Hindlimb muscle (tissue), 1 donor: ENCODE results near the gene IL15RA. TPM values are rescaled to one million over a fixed set of nuclear protein-coding genes. Genes with fewer than 3 reads are reported as not detected.

Source experiments
- DNase-seq: peaks from one replicate; pipeline ENCODE4 v3.0.0-alpha.2; 2013
- polyA plus RNA-seq: library from polyadenylated mRNA; unstranded; fragments of 120-200 nt; gene quantifications from one replicate; pipeline ENCODE4 v1.2.1, GENCODE V29; 2013; ENCODE audit not compliant: insufficient read length

Gene IL15RA, protein sequence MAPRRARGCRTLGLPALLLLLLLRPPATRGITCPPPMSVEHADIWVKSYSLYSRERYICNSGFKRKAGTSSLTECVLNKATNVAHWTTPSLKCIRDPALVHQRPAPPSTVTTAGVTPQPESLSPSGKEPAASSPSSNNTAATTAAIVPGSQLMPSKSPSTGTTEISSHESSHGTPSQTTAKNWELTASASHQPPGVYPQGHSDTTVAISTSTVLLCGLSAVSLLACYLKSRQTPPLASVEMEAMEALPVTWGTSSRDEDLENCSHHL
- 3.2 TPM for polyA plus RNA-seq

DNA sequence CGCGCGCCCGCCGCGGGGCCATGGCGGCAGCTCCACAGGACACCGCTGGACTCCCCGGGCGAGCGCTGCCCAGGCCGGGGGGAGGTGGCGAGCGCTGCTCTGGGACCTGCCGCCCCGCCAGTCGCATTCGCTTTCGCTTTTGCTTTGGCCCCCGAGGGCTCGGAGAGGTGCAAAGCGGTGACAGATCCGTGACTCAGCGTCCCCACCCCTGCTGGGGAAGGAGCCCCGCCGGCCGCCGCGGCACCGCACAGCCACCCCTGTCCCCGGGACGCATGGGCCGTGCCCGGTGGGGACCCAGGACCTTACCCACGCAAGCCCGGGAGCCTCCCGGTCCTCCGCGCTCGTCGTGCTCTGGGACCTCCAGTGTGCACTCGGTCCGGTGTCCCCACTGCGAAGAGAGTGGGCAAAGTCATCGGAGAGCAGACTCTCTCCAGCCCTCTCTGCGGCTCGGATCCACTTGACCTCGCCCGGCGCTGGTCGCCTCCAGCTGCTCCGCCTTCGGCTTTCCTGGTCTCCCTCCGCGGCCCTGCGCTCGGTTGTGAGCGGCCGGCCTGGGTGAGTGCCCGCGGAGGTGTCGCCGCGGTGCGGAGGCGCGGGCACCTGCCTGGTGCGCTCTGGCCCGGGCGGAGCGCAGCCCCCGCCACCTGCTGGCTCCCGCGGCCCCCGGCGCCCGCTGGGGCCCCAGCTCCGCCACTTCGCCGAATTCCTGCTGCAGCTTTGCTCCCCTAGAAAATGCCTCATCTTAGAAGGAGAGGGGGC lies at the start of gene IL15RA:
TSS of gene IL15RA (minus strand) at position 73 of the 759 bp plus-strand sequence. CDS start at position 22, 51 bp downstream.
- DNase-seq = peak; percentile 57

DNA sequence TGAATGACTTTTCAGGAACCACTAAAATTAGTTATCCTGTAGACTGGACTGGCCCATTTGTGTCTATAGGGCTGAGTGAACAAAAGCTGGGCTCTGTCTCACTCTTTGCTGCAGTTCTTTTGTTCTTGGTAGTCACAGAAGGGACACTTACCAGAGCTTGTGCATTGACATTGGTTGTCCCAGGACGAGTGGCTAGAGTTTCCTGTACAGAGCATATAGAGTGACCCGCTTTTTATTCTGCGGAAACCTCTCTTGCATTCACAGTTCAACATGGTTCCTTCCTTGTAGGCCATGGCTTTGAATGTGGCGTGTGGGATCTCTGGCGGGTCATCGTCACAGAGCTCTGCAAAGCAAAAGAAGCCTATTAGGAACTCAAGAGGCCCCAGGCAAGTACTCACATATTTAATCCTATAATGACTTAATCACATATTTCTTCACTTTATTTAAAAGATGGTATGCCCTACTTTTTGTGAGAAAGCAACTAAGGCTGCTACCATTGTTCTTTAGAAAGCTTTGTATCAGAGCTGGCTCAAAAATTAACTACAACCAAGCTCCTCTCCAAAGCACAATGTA lies 48.4 kb upstream of the IL15RA start:
- DNase-seq = no peak

DNA sequence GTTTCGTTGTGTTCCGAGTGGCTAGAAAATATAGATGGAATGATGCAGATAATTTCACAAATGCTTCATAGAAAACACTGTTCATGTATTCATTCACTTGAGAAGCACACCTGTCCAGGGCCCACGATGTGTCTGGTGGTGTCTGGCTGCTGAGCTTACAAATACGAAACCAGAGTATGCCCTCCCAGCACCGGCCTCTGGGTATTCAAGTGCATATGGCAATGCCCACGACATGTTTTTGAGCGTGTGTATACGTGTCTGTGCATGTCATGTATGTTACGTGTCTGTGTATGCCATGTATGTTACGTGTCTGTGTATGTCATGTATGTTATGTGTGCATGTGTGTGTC lies 47.0 kb upstream of the IL15RA start:
- DNase-seq = no peak

DNA sequence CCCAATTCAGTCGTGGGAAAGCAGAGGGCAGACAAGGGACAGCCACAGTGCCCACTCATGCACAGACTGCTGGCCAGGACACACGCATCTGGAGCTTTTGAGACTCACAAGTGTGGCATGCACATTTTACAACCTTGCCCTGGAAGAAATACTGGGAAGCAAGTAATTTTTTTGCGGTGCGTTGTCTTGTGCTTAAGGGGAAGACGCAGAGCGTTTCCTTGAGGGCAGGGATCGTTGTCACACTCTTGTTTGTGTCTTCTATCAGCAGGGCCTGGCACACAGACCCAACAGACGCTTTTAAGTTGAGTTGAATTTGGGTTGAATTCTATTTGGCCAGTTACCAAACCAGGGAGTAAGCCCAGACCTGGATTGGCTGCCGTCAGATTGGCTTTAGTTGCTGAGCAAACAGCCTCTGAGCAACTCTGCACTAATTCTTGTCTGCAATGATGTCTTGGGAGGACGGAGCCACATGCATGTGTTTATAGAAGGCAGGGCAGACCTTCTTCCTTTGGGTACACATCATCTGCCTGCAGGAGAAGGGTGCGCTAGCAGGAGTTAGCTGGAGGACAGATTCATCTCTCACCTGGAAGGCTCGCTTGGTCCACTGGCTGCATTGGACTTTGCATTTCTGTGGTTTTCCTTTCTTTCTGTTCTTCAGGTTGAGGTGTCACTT lies 46.5 kb upstream of the IL15RA start:
- no peak for DNase-seq

DNA sequence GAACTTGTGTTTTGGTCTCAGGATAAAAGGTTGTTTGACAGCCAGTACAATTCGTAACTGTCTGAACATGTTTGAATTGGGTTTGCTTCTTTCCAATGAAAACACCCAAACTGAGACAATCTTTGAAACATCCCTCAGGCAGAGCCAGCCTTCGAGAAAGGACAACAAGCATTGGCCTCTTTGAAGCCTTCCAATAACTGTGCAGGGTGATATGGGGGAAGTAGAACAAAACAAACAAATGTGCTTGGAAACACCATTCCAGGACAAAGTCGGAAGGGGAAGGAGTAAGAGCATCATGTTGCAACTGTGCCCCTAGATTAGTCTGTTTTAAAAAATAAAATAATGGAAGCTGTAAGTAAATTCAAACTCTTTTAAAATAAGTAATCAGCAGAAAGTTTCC lies 45.3 kb upstream of the IL15RA start:
- no peak for DNase-seq

DNA sequence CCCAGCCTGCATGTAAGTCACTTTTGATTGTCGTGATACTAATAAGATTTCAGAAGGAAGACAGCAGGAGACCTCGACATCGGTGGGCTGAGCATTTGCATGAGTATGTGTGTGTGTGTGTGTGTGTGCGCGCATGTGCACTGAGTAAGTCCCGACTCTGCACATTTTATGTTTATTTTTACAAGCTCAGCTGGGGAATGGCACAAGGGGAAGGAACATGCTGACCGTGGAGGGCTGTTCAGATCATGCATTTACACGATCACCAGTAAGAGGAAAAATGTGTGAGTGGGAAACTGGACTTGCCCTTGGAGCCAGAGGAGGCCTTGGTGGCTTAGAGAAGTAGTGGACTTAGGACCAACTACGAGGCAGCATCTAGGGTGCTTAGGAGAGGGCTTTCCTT lies 43.5 kb upstream of the IL15RA start:
- DNase-seq = peak; percentile 12

DNA sequence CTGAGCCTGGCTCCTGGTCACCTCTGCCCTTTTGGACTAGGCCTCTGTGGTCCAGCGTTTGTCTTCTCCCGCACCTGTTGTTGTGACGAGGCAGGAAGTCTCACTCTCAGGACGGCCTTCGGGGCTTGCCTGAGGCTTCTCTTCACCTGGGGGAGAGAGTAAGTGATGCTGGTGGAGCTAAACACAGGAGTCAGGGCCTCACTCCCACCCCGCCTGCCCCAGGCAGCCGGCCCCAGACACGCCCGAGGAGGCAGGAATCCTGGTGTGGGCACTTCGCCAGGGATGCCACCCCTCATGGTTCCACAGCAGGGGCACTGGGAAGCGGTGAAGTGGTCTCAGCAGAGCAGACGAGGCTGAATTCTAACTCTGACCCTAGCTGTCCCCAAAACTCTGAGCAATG lies 42.5 kb upstream of the IL15RA start:
- no peak for DNase-seq

DNA sequence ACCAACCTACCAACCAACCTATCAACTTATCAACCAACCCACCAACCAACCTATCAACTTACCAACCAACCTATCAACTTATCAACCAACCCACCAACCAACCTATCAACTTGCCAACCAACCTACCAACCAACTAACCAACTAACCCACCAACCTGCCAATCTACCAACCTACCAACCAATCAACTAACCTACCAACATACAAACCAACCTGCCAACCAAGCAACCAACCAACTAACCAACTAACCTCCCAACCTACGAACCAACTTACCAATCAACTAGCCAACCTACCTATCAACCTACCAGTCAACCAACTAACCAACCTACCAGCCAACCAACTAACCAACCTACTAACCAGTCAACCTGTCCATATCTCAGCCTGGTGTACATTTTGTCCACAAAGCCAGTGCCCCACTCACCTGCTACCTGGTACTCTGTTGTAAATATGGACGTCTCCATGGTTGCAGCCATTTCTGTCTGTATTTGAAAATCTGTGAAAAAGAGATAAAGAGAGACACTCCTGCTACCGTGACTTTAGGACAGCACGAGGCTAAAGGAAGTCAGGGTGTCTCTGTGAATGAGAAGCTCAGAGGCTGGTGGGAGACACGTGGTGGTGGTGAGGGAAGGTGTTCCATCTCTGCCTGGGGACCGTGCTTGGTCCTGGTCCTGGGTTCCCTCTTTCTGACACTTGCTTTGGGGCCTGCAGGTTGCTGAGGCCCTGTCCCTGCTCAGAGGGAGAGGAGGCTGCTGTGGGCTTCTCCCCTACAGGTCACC lies 41.9 kb upstream of the IL15RA start:
- DNase-seq = no peak

DNA sequence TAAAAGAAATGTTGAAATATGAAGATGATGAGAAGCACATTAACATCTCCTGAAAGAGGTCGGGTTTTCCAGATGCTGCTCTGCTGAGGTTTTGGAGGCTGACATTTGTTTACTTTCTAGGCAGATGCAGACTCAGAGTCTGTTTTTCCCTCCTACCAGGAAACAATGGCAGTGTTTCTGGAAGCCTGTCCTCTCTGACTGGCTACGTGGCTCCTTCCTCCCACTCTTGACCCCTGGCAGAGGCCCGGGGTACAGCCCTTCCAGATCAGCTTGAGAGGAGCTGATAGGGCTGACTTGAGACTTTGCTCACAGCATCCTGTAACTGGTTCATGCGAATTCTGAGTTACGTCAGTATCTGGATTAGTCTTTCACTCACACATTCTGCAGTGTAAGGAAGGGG lies 41.1 kb upstream of the IL15RA start:
- DNase-seq = no peak

DNA sequence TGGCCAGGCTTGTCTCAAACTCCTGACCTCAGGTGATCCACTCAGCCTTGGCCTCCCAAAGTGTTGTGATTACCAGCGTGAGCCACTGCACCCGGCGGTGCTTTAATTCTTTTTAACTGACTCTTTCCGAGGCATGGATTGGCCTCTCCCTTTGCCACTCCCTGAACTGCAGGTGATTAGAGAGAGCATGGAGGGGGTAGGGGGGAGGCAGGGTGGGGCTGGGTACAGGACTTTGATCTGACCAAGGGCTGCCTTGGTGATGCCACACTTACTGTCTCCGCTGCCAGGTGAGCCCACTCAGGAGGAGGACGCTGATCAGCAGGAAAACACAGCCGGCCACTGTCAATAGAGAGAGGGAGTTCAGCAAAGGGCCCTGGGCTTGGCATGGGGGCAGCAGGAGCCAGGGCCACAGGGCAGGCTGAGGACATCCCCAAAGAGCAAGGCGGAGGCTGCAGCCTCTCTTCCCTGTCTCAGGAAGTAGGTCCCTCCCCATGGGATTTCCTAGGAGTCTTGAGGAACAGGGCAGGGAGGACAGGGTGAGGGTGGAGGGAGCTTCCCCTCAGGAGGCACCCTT lies 40.5 kb upstream of the IL15RA start:
- DNase-seq = no peak

DNA sequence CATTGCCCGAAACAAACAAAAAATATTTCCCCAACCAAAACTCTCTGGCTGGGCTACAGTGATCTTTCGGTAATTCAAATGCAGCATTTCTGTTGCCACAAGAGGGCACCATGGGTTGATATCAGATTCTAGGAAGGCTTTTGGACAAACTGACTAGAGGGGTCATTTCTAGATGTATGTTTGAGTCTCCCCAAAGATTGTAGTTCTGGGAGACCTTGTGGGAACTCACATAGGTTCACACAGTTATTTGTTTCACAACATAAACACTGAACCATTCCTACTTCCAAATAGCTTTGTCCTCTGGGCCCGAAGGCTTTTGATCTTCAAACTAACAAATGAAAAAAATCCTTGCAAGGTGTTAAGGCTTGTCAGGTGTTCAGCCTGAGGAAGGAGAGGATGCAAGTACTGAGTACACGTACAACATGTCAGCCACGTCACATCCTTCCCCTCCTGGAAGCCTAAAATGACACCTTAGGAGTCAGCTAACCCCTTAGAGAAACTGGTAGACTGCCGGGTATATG lies 37.0 kb upstream of the IL15RA start:
- DNase-seq = peak; percentile 40

DNA sequence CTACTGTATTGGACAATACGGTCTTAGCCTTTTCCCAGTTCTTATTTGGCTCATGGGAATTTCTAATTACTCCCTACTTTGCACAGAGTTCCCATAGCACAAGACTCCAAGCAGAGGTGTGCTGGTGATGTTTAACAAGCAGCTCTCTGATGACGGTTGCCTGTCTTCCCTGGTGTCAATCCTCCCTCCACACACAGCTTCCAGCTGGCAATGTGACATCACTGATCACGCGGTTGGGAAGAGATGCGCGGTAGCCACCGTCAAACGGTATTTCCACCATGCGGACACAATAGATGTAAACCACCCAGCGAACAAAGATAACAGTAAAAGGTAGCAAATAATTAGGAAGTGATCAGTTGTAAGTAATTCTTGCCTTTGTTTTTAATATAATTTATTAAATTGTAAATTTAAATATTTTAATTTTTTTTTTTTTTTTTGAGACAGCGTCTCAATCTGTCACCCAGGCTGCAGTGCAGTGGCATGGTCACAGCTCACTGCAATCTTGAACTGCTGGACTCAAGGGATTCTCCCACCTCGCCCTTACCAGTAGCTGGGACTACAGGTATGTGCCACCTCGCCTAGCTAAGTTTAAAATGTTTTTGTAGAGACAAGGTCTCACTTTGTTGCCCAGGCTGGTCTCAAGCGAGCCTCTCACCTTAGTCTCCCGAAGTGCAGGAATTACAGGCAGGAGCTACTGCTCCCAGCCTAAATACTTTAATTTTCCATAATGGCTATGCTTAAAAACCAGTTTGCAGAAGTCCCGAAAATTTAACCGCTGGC lies 36.3 kb upstream of the IL15RA start:
- DNase-seq = no peak

DNA sequence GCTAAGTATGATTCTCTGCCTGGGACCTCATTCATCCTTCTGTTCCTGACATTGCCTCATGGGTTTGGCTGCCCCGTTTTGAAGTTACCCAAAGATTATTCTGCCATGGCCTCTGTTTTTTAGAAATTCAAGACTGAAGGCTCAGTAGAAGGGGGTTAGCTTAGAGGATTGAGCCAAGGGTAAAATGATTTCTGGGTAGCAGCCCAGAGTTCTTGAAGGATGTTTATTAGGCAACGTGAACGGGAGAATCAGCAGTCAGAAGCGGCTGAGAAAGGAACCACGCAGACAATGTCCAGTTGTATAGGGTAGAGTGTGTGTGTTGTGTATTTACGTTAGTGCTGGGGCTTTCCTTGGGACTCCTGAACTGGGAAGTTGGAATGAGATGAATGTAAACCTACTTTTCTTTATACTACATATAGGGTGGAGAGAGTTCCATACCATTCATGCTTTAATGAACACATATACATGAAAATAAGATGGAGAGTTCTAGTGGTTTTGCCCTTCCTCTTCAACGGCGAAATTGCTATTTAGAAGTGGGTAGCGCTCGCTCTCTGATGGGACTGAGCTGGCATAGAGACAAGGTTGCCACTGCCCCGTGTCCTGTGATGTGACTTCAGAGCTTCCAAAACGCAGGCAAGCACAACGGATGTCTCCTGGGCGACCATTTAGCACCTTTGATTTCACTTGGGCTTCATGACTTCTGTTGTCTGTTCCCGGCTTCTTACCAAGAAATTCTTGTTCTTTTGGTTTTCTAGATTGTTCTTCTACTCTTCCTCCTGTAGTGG lies 35.0 kb upstream of the IL15RA start:
- no peak for DNase-seq

DNA sequence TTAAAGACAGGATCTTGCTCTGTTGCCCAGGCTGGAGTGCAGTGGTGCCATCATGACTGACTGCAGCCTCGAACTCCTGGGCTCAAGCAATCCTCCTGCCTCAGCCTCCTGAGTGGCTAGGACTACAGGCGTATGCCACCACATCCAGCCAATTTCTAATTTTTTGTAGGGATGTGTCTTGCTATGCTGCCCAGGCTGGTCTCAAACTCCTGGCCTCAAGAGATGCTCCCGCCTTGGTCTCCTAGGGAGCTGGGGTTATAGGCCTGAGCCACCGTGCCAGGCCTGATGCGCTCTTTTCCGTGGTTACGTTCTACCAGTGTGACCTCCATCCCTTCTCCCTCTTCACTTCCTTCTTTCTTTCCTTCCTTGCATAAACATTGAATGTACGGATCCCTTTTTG lies 34.2 kb upstream of the IL15RA start:
- no peak for DNase-seq

DNA sequence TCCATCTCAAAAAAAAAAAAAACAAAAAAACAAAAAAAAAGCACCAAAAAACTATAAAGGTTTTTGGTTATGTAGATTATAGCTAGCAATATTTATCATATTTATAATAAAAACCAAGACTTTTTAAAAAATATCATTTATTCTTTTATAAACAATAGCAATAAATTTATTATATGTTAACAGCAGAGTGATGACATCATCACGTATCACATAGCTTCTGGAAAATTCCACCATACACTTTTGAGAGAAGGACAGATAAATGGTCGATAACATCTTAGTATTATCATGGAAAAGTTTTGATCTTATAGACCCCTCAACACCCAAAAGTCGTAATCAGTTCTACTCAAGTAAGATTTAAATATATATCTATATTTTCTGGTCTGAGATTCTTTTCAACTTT lies 33.2 kb upstream of the IL15RA start:
- DNase-seq = no peak

DNA sequence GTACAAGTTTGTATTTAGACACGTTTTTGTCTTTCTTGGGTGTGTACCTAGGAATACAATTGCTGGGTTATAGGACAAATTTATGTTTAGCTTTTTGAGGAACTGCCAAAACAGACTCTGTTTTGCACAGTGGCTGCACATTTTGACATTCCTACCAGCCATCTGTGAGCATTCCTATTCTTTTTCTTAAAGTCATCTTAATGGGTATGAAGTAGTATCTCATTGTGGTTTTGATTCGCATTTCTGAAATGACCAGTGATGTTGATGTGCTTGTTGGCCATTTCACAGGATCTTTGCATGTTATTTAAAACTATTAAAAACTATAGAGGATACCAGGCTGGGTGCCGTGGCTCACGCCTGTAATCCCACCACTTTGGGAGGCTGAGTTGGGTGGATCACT lies 32.6 kb upstream of the IL15RA start:
- DNase-seq = no peak

DNA sequence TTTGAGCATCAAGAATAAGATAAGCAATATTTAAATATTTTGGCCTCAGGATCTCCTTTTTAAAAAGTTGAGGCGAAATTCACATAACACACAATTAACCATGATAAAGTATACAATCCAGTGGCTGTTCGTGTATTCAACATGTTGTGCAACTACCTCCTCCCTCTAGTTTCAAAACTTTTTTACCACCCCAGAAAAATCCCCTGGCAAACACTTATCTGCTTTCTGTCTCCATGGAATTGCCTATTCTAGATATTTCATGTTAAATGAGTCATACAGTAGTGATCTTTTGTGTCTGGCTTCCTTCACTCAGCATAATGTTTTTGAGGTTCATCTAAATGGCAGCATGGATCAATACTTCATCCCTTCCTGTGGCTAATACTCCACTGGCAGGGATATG lies 31.8 kb upstream of the IL15RA start:
- DNase-seq = no peak

DNA sequence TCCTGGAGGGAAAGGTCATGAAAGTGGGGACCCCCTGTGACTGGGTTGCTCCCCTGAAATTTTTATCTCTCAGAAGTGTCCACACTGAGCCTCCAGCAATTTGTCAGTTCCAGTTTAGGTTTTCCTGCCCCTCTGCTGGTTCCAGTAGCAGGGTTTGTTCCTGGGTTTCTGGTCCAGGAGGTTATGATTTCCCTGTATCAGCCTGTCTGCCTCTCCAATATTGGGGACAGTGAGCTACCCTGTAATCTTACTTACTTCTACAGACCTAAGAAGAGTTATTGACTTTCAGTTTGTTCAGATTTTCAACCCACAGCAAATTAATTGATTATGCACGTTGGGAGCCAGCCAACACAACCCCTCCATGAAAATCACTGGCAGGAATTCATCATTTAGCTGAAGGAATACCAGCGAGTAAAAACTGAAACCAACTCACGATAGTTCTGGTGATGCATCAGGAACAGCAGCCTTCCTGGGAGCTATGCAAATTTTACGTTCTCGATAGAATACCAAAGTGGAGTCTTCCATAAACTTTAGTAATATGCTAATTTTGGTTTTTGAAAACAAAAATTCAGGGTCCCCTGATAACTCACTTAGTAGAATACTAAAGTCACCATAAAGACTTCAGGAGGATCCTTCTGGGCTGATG lies 31.3 kb upstream of the IL15RA start:
- no peak for DNase-seq

DNA sequence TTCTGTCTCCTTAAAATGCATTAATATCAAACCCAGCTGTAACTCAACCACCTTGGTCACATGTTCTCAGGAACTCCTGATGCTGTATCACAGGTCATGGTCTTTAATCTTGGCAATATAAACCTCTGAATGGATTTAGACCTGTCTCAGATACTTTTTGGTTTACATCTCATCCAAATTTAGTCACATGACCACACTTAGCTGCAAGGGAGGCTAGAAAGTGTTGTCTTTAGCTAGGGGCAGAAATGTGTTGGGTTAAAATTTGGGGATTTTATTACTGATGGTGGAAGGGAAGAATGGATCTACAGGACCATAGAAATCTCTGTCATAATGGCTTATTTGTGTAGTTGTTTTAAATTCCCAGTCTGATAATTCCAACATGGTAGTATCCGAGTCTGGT lies 29.6 kb upstream of the IL15RA start:
- no peak for DNase-seq

DNA sequence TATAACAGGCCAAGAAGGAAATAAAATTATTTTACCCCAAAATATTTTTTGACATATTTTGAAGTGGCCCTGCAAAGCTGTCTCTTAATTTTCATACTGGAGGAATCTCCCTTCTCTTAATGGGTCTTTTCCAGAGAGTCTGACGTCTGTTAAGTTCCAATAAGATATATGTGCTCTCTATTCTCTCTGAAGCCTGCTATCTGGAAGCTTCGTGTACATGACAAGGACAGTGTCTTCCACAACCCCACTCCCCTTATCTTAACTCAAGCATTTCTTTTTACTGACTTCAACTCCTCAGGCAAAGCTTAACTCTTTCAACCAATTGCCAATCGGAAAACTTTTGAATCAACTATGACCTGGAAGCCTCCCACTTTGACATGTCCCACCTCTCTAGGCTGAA lies 29.2 kb upstream of the IL15RA start:
- no peak for DNase-seq
